A375 (cell line): ENCODE measurements around the gene MMP2. TPM values are rescaled to one million over a fixed set of nuclear protein-coding genes. Genes with fewer than 3 reads are reported as not detected.

ENCODE experiments used
- total RNA-seq: library from RNA; depleted of rRNA; stranded (reverse); fragments of >200 nt; shearing (Covaris generic); gene quantifications from 2 replicates; pipeline ENCODE4 v1.2.3, GENCODE V29; 2014; rRNA removed

MMP2 gene
- 128 and 159 TPM in 2 replicates for total RNA-seq

DNA sequence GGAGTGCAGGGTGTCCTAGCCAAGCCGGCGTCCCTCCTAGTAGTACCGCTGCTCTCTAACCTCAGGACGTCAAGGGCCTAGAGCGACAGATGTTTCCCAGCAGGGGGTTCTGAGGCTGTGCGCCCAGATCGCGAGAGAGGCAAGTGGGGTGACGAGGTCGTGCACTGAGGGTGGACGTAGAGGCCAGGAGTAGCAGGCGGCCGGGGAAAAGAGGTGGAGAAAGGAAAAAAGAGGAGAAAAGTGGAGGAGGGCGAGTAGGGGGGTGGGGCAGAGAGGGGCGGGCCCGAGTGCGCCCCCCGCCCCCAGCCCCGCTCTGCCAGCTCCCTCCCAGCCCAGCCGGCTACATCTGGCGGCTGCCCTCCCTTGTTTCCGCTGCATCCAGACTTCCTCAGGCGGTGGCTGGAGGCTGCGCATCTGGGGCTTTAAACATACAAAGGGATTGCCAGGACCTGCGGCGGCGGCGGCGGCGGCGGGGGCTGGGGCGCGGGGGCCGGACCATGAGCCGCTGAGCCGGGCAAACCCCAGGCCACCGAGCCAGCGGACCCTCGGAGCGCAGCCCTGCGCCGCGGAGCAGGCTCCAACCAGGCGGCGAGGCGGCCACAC is at the start of gene MMP2:
MMP2 (plus strand) TSS at position 372 of the 603 bp plus-strand sequence. CDS start 282 bp downstream, outside the sequence.

DNA sequence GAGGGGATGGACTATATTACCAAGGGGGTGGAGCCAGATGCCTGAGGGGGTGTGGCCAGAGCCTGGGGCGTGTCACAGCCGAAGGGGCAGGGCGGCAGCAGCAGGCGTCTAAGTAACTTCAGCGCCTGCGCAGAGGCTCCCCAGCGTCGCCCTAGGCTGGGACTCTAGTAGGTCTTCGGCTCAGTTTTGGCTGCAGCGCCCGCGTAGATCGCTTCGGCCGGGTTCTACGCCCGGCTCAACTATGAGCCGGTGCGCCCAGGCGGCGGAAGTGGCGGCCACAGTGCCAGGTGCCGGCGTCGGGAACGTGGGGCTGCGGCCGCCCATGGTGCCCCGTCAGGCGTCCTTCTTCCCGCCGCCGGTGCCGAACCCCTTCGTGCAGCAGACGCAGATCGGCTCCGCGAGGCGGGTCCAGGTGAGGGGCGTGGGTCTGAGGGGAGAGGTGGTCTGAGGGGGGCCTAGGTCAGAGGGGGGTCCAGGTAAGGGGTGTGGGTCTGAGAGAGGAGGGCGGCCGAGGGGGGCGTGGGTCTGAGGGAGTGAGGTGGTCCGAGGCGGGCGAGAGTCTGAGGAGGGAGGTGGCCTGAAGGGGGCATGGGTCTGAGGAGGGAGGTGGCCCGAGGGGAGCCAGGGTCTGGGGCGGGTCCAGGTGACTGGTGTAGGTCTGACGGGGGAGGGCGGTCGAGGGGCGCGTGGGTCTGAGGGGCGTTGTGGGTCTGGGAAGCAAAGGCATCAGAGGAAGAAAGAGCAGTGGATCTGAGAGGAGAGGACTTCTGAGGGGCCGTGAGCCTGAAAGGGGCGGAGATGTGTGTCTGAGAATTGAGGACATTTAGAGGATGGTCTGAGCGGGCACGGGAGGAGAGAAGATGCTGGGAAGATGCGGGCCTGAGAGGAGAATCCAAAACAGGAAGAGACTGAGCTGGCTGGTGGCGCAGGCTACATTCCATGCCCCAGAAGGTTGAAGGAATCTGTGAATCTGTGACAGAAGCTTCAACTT is 30.2 kb downstream of the MMP2 start, which contains the start of gene LPCAT2:
LPCAT2 (plus strand) TSS at position 132 of the 991 bp plus-strand sequence; CDS start at position 242, 110 bp downstream.

Other genes with a start within 250 kb of the MMP2 start
- gene IRX6, start 155.0 kb upstream of the MMP2 start, total RNA-seq, result not detected in 2 replicates
- 33.8 and 39.1 TPM in 2 replicates for gene LPCAT2, start 29.9 kb downstream of the MMP2 start, total RNA-seq
- 1.2 and 2.7 TPM in 2 replicates for gene CAPNS2, start 87.5 kb downstream of the MMP2 start, total RNA-seq
- not detected in 2 replicates for gene SLC6A2, start 176.8 kb downstream of the MMP2 start, total RNA-seq